Transverse colon (tissue), 4 donors: ENCODE results near the gene ADH5.

Experiments used
- EP300 ChIP-seq: sonication (generic); formaldehyde crosslinking; IDR thresholded peaks from one replicate; pipeline ENCODE4 v1.6.1; 2017; ENCODE audit warnings: antibody characterized with exemption, low read depth
- POLR2A ChIP-seq: fragments of 450-650 bp; IDR thresholded peaks from one replicate; pipeline ENCODE4 v1.6.1; 2016; ENCODE audit warnings: antibody characterized with exemption, mild to moderate bottlenecking, moderate library complexity
- POLR2AphosphoS5 ChIP-seq, 3 donors: sonication (generic); formaldehyde crosslinking; IDR thresholded peaks; one replicate each; pipeline ENCODE4 v1.6.1; 2016; ENCODE audit warnings: antibody characterized with exemption in 3 of 3
- TF ChIP-seq, protein P1 (sequence below), 5 experiments: fragments of 200-600 bp in 3 of 5; fragments of 450-650 bp in 2 of 5; sonication (generic) in 3 of 5; IDR thresholded peaks; 1 replicate in 2 of 5; 2 replicates in 3 of 5; pipeline ENCODE4 v1.5.1; 2016 to 2017; ENCODE audit warnings: antibody characterized with exemption in 5 of 5, inconsistent platforms in 3 of 5, mild to moderate bottlenecking in 2 of 5, moderate library complexity in 1 of 5

DNA sequence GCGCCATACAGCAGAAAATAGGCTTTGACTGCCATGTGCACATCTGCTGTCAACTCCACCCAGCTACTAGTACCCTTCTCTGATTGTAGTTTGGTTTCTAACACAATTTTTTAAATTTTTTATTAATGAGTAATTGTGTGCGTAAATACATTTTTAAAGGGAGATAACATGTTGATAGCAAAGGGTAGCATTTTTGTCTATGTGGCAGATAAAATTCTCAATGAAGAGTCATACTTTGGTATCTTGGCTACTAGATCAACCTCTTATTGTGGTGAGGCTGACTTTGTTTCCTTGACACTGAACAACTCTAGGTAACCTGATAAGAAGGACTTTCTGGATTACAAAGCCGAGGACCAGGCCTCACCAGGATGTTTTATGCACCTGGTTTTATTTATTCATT, 46.0 kb upstream of the ADH5 start:
- TF ChIP-seq, protein P1, sequence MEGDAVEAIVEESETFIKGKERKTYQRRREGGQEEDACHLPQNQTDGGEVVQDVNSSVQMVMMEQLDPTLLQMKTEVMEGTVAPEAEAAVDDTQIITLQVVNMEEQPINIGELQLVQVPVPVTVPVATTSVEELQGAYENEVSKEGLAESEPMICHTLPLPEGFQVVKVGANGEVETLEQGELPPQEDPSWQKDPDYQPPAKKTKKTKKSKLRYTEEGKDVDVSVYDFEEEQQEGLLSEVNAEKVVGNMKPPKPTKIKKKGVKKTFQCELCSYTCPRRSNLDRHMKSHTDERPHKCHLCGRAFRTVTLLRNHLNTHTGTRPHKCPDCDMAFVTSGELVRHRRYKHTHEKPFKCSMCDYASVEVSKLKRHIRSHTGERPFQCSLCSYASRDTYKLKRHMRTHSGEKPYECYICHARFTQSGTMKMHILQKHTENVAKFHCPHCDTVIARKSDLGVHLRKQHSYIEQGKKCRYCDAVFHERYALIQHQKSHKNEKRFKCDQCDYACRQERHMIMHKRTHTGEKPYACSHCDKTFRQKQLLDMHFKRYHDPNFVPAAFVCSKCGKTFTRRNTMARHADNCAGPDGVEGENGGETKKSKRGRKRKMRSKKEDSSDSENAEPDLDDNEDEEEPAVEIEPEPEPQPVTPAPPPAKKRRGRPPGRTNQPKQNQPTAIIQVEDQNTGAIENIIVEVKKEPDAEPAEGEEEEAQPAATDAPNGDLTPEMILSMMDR (IDR thresholded peaks at IDR 0.05), result no peak
- TF ChIP-seq EP300 (no peak), POLR2A (no peak), POLR2AphosphoS5 (IDR thresholded peaks at IDR 0.05) (no peak)
